ENCODE measurements around the gene C1orf216. TPM values are rescaled to one million over a fixed set of nuclear protein-coding genes. Genes with fewer than 3 reads are reported as not detected.

C1orf216 gene
- total RNA-seq, 1 experiment from 2014 or later: 3.9 TPM

DNA sequence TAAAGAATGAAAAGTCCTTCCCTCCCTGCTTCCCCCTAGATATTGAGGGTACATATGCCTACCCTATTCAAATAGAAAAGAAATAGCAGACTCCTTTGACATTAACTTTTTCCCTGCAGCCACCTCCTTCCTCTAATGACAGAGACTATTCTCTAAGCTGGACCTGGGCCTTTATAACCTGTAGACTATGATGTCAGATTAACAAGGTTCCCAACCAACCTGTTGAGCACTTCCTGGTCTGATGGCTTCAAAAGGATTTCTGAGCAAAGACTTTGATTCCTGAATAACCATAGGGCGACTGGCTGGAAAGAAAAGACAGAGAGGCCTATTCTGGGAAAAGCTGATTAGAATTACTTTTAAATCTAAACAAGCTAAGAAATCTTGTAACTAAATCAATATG, 18.4 kb upstream of the C1orf216 start:
- H3K79me2 ChIP-seq (ENCODE audit: low read length): no peaks in the 10 kb centered on the region
- 0 out of 2 replicates have a peak, but pooled peaks cover 3% of the 10 kb centered on the region for H3K9me2 ChIP-seq (replicated peaks; ENCODE audit: insufficient read depth, low read length)
- H3K4me1 ChIP-seq (ENCODE audit: low read length): peaks cover 12% of the 10 kb centered on the region
- no peaks in the 10 kb centered on the region for H4K20me1 ChIP-seq (ENCODE audit: insufficient read depth, low read depth, low read length)
- no peak overlapping the region for H3K9ac ChIP-seq (ENCODE audit: low read length)
- H3K27me3 ChIP-seq (ENCODE audit: low read length): no peaks in the 10 kb centered on the region
- H3K27ac ChIP-seq (ENCODE audit: low read length): no peak overlapping the region
- no peak overlapping the region for H3K4me2 ChIP-seq (ENCODE audit: low read depth, low read length, poor library complexity, severe bottlenecking)
- no peak overlapping the region for H2AFZ ChIP-seq (ENCODE audit: low read length)
- no peaks in the 10 kb centered on the region for H3K9me3 ChIP-seq (ENCODE audit: low read length)
- H3K36me3 ChIP-seq (ENCODE audit: insufficient read depth, low read length): peaks cover 51% of the 10 kb centered on the region
- no peak for DNase-seq
- H3K4me3 ChIP-seq (ENCODE audit: low read length): no peak overlapping the region

DNA sequence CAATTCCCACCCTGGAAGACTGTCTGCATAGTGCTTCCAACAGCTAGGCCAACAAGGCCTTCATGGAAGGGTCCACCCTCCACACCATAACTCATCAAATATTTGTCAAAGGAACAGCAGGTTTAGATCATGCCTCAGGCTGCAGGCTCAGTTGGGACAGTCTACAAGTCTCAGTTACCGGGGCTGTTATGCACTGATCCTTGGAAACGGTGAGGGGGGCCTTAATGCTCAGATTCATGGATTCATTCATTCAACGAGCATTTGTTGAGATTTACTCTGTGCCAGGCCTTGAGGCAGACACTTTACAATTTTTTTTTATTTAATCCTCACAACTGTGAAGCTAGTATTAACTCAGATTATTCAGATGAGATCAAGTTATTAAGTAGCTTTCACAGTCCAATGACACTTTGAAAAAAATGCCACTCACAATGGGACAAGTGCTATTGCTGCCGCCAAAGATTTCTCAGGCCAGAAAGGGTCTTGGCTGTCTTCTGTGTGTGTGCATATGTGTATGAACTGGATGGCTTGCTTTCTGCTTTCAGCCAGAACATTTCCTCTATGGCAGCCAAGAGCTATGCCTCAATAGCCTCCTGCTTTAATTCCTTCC, 8.9 kb upstream of the C1orf216 start:
- no peak for DNase-seq
- Histone ChIP-seq H3K9me2 (replicated peaks; ENCODE audit: insufficient read depth, low read length) (no peaks in the 10 kb centered on the region), H3K4me3 (ENCODE audit: low read length) (no peak overlapping the region), H3K9me3 (ENCODE audit: low read length) (no peaks in the 10 kb centered on the region), H4K20me1 (ENCODE audit: insufficient read depth, low read depth, low read length) (no peaks in the 10 kb centered on the region), H3K27ac (ENCODE audit: low read length) (no peak overlapping the region), H3K4me2 (ENCODE audit: low read depth, low read length, poor library complexity, severe bottlenecking) (no peak overlapping the region), H3K27me3 (ENCODE audit: low read length) (no peaks in the 10 kb centered on the region), H3K9ac (ENCODE audit: low read length) (no peak overlapping the region), H3K4me1 (ENCODE audit: low read length) (no peaks in the 10 kb centered on the region), H3K79me2 (ENCODE audit: low read length) (no peaks in the 10 kb centered on the region), H3K36me3 (ENCODE audit: insufficient read depth, low read length) (peaks cover 18% of the 10 kb centered on the region; the same call in 1 of the 2 replicates), H2AFZ (ENCODE audit: low read length) (no peak overlapping the region)

DNA sequence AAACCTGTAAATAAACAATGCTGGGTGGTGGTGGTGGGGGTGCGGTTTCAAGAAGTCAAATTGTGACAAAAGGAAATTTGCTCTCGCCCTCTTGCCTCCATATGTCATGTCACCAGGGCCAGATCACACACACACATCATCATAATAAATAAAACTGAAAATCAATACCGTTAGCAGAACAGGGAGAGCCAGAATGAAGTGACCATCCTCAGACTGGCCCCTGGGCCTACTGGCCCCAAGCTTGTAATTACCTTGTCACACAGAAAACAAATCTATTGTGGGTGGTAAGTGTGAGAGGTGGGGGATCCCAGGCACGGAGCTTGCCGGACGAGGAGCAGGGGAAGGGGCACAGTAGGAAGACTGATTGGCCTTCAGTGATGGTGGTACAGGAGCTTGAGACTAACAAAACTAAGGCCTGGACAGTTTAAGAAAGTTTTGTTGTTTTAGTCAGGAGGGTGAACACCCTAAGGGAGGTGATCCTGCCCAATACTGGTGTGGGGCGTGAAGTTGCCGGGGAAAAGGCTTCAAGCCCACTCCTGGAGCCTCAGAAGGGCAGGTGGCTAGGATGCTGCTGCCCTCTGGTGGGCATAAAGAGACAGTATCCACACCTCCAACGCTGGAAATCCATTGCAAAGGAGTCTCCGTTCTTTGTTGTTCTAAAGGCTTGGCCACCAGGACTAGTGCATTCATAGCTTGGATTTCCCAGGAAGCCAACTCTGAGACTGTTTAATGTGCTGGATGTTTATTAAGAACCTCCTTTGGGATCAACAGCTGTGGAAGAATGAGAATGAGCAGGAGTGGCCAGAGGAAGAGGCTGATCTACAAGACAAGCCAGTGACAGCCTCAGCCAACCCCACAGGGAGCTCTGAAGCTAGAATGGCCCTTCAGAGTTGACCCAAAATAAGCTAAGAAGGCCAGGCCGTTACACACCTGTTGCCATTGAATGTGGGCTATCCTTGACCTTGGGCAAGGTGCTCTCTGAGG, 8.1 kb upstream of the C1orf216 start:
- Histone ChIP-seq H3K27me3 (ENCODE audit: low read length) (no peaks in the 10 kb centered on the region), H3K79me2 (ENCODE audit: low read length) (no peaks in the 10 kb centered on the region), H4K20me1 (ENCODE audit: insufficient read depth, low read depth, low read length) (no peaks in the 10 kb centered on the region), H3K4me2 (ENCODE audit: low read depth, low read length, poor library complexity, severe bottlenecking) (no peak overlapping the region), H3K9ac (ENCODE audit: low read length) (no peak overlapping the region), H3K9me3 (ENCODE audit: low read length) (no peaks in the 10 kb centered on the region), H3K4me1 (ENCODE audit: low read length) (no peaks in the 10 kb centered on the region), H3K36me3 (ENCODE audit: insufficient read depth, low read length) (peaks cover 10% of the 10 kb centered on the region; the same call in 1 of the 2 replicates), H3K4me3 (ENCODE audit: low read length) (no peak overlapping the region), H3K9me2 (replicated peaks; ENCODE audit: insufficient read depth, low read length) (no peaks in the 10 kb centered on the region), H3K27ac (ENCODE audit: low read length) (no peak overlapping the region), H2AFZ (ENCODE audit: low read length) (no peak overlapping the region)
- peak; percentile 77 for DNase-seq

DNA sequence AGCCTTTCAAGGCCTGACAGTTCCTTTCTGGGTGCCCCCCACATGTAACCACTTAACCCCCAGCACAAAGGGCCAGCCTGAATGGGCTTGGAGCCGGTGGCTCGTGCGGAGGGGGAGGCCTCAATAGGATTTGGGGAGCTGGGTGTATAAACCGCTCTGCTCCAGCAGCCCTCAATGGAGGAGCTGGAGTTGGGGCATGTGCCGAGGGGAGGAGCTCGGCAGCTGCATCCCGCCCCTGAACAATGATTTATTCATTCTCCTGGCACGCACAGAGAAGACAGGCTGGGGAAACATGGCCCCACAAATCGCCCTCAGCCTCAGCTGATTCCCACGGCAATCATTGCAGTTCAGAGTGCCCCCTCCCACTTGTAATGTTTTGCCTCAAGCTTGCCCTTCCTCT, 6.9 kb upstream of the C1orf216 start:
- Histone ChIP-seq H3K4me1 (ENCODE audit: low read length) (no peaks in the 10 kb centered on the region), H3K4me3 (ENCODE audit: low read length) (no peak overlapping the region), H3K4me2 (ENCODE audit: low read depth, low read length, poor library complexity, severe bottlenecking) (no peak overlapping the region), H2AFZ (ENCODE audit: low read length) (no peak overlapping the region), H3K27ac (ENCODE audit: low read length) (no peak overlapping the region), H3K36me3 (ENCODE audit: insufficient read depth, low read length) (0 out of 2 replicates have a peak, but pooled peaks cover 2% of the 10 kb centered on the region), H3K79me2 (ENCODE audit: low read length) (no peaks in the 10 kb centered on the region), H3K9ac (ENCODE audit: low read length) (no peak overlapping the region), H4K20me1 (ENCODE audit: insufficient read depth, low read depth, low read length) (no peaks in the 10 kb centered on the region), H3K9me3 (ENCODE audit: low read length) (no peaks in the 10 kb centered on the region), H3K9me2 (replicated peaks; ENCODE audit: insufficient read depth, low read length) (no peaks in the 10 kb centered on the region), H3K27me3 (ENCODE audit: low read length) (no peaks in the 10 kb centered on the region)
- no peak for DNase-seq

DNA sequence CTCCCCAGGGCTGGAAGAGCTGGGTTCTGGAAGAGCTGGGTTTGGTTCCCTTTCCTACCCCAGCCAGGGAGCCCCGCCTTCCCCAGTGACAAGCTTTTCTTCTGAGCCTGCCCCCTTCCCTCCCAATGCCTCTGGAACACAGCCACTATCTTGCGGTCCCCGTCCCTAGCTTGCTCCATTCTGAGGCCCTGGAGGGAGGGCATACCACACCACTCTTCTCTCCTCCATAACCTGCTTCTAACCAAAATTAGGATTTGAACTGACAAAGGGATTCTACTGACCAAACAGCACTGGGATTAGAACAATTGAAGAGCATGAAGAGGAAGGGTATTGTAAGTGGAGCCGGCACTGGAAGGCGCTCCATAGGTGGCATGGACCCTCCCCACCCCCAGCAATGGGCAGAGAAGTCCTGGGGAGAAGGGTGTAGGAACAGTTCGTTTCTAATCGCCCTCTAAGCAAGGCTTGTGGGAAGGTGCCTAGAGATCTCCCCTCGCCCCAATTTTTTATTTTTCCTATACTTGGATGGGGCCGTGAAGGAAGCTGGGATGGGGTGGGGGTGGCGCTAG, 690 bp downstream of the C1orf216 start:
- Histone ChIP-seq H2AFZ (ENCODE audit: low read length) (peak overlapping the region; percentile 95; the same call in 1 of the 2 replicates), H3K4me1 (ENCODE audit: low read length) (peaks cover 27% of the 10 kb centered on the region), H3K4me2 (ENCODE audit: low read depth, low read length, poor library complexity, severe bottlenecking) (peak overlapping the region; percentile 77), H3K36me3 (ENCODE audit: insufficient read depth, low read length) (peaks cover 8% of the 10 kb centered on the region; the same call in 1 of the 2 replicates), H3K9ac (ENCODE audit: low read length) (peak overlapping the region; percentile 77), H3K27me3 (ENCODE audit: low read length) (no peaks in the 10 kb centered on the region), H4K20me1 (ENCODE audit: insufficient read depth, low read depth, low read length) (no peaks in the 10 kb centered on the region), H3K79me2 (ENCODE audit: low read length) (peaks cover 12% of the 10 kb centered on the region; the same call in 1 of the 2 replicates), H3K4me3 (ENCODE audit: low read length) (peak overlapping the region; percentile 75), H3K27ac (ENCODE audit: low read length) (peak overlapping the region; percentile 21; the same call in 1 of the 2 replicates), H3K9me2 (replicated peaks; ENCODE audit: insufficient read depth, low read length) (no peaks in the 10 kb centered on the region), H3K9me3 (ENCODE audit: low read length) (no peaks in the 10 kb centered on the region)
- no peak for DNase-seq

DNA sequence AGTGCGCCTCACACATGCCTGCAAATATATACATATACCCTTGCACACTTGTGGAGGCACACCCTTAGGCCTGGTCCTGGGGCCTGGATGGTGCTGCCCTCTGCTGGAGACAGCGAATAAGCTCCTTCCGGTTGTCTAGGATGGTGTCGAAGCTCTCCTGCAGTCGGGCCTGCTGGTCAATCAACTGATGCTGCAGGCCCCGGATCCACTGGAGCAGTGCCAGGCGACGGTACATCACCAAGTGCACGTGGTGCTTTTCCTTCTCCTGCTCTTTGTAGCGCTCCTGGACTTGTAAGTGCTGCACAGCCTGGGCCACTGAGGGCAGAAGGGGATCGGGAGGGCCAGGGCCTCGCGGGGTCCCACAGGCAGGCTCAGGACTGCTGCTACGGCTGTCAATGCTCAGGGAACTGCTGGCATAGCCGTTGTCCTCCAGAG, 3.1 kb downstream of the C1orf216 start:
- H3K4me3 ChIP-seq (ENCODE audit: low read length): no peak overlapping the region
- no peaks in the 10 kb centered on the region for H3K27me3 ChIP-seq (ENCODE audit: low read length)
- H4K20me1 ChIP-seq (ENCODE audit: insufficient read depth, low read depth, low read length): no peaks in the 10 kb centered on the region
- peaks cover 27% of the 10 kb centered on the region for H3K4me1 ChIP-seq (ENCODE audit: low read length)
- H3K36me3 ChIP-seq (ENCODE audit: insufficient read depth, low read length): peaks cover 8% of the 10 kb centered on the region; the same call in 1 of the 2 replicates
- H3K27ac ChIP-seq (ENCODE audit: low read length): no peak overlapping the region
- no peaks in the 10 kb centered on the region for H3K9me3 ChIP-seq (ENCODE audit: low read length)
- H3K9ac ChIP-seq (ENCODE audit: low read length): no peak overlapping the region
- no peaks in the 10 kb centered on the region for H3K9me2 ChIP-seq (replicated peaks; ENCODE audit: insufficient read depth, low read length)
- H2AFZ ChIP-seq (ENCODE audit: low read length): no peak overlapping the region
- H3K79me2 ChIP-seq (ENCODE audit: low read length): peaks cover 12% of the 10 kb centered on the region; the same call in 1 of the 2 replicates
- no peak overlapping the region for H3K4me2 ChIP-seq (ENCODE audit: low read depth, low read length, poor library complexity, severe bottlenecking)
- peak; percentile 93 for DNase-seq

DNA sequence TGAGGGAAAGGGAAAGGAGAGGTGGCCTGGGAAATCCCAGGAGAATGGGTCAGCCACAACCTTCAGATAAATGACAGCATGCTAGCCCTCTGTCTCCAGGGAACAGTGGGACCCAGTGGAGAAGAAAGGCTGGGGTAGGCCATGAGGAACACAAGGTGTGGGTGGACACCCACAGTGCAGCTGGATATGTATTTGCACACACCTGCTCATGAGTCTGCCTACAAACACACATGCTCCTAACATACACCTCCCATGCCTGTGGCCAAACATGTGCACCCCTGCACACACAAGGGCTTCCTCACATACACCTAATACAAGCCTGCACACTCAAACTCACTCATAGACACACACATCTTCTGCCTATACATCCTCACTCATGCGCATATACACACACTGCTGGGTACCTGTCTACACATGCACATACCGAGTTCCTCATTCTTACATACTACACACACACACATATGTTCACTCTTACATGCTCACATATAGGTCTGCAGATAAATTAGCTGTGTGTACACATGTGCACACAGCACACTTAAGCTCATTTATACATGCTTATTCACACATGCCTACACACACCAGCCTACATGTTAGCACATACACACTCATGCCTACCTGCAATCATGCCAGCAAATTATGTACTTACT, 3.6 kb downstream of the C1orf216 start:
- Histone ChIP-seq H3K9ac (ENCODE audit: low read length) (no peak overlapping the region), H3K9me2 (replicated peaks; ENCODE audit: insufficient read depth, low read length) (no peaks in the 10 kb centered on the region), H3K4me1 (ENCODE audit: low read length) (peaks cover 27% of the 10 kb centered on the region), H2AFZ (ENCODE audit: low read length) (no peak overlapping the region), H3K4me3 (ENCODE audit: low read length) (no peak overlapping the region), H3K79me2 (ENCODE audit: low read length) (peaks cover 12% of the 10 kb centered on the region; the same call in 1 of the 2 replicates), H3K36me3 (ENCODE audit: insufficient read depth, low read length) (peaks cover 8% of the 10 kb centered on the region; the same call in 1 of the 2 replicates), H3K27ac (ENCODE audit: low read length) (no peak overlapping the region), H4K20me1 (ENCODE audit: insufficient read depth, low read depth, low read length) (no peaks in the 10 kb centered on the region), H3K4me2 (ENCODE audit: low read depth, low read length, poor library complexity, severe bottlenecking) (no peak overlapping the region), H3K9me3 (ENCODE audit: low read length) (no peaks in the 10 kb centered on the region), H3K27me3 (ENCODE audit: low read length) (no peaks in the 10 kb centered on the region)
- DNase-seq: no peak
